ENCODE data around the gene FHIP1A. TPM values are rescaled to one million over a fixed set of nuclear protein-coding genes. Genes with fewer than 3 reads are reported as not detected.

FHIP1A gene
- total RNA-seq, 1 experiment from 2014 or later, result 24.9 TPM

DNA sequence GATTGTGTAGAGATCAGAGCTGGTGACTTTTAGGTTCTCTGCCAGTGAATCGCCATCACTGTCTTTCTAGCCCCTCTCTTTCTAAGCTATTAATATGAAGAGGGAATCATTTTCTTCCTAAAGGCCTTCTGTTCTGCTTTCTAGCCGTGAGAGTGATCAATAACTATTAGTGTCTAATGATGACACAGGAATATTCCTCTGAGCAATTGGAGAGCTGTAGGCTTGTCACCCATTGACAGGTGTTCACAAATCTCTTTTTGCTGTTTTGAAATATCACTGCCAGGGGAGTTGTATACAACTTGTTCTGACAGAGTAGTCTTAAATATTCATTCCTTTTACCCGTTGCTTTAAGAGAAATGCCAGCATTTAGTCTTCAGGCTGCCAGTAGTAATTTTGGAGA is 13.9 kb downstream of the FHIP1A start:
- Mint-ChIP-seq H3K4me1 (peaks cover 32 to 47% of the 10 kb centered on the region in 2 experiments), H3K36me3 (ENCODE audit: insufficient read depth in 1 of 3, low read depth in 3 of 3) (peaks cover 1 to 15% (median 5%) of the 10 kb centered on the region in 3 experiments; a peak in 5 of 7 replicates)

More for the DNA sequence above, 13.9 kb downstream of the FHIP1A start:
- Mint-ChIP-seq H3K27me3 (ENCODE audit: low read depth) (no peaks in the 10 kb centered on the region), H3K27ac (no peak overlapping the region), H3K9me3 (peaks cover 5 to 6% of the 10 kb centered on the region in 2 experiments), H3K4me3 (no peak overlapping the region)
- no peak overlapping the region for H3K4me2 ChIP-seq (ENCODE audit: insufficient read depth, insufficient read length, low read length)
- no peak for DNase-seq
- no peaks in the 10 kb centered on the region for H3K27me3 ChIP-seq (ENCODE audit: insufficient read depth, low read length)
- H3K14ac ChIP-seq (ENCODE audit: insufficient read depth, low read length), result no peak overlapping the region
- H2AFZ ChIP-seq (ENCODE audit: low read length), result no peak overlapping the region
- H2BK20ac ChIP-seq (ENCODE audit: low read depth, low read length, poor library complexity, severe bottlenecking), result no peak overlapping the region
- no peaks in the 10 kb centered on the region for H3K9me3 ChIP-seq (ENCODE audit: control insufficient read depth, low read depth, low read length)
- no peak overlapping the region for H2BK5ac ChIP-seq (ENCODE audit: insufficient read length, low read length)
- no peaks in the 10 kb centered on the region for H3K23me2 ChIP-seq (ENCODE audit: insufficient read length, low read depth, low read length, poor library complexity, severe bottlenecking)
- H2BK15ac ChIP-seq (ENCODE audit: low read depth, low read length), result no peak overlapping the region
- no peak overlapping the region for H4K5ac ChIP-seq (ENCODE audit: insufficient read length, low read depth, low read length)
- no peak overlapping the region for H4K8ac ChIP-seq (replicated peaks; ENCODE audit: insufficient read length, low read depth, low read length)
- no peak overlapping the region for H3K9ac ChIP-seq (ENCODE audit: extremely low read depth, insufficient read length, low read length)
- no peak overlapping the region for H3K27ac ChIP-seq (ENCODE audit: insufficient read length, low read depth, low read length)
- WGBS (ENCODE audit: extremely low coverage, insufficient read length, low lambda C conversion rate), result no CpG with 5 or more reads among the region's 3 CpGs
- H2BK12ac ChIP-seq (ENCODE audit: insufficient read length, low read depth, low read length), result no peak overlapping the region
- H3K79me2 ChIP-seq (ENCODE audit: insufficient read depth, low read length), result peaks cover 7% of the 10 kb centered on the region; the same call in 1 of the 2 replicates
- H4K91ac ChIP-seq (ENCODE audit: insufficient read length, low read depth, low read length), result no peak overlapping the region
- H4K20me1 ChIP-seq (ENCODE audit: control insufficient read depth, insufficient read depth, insufficient read length), result no peaks in the 10 kb centered on the region
- TF ChIP-seq, protein P1, sequence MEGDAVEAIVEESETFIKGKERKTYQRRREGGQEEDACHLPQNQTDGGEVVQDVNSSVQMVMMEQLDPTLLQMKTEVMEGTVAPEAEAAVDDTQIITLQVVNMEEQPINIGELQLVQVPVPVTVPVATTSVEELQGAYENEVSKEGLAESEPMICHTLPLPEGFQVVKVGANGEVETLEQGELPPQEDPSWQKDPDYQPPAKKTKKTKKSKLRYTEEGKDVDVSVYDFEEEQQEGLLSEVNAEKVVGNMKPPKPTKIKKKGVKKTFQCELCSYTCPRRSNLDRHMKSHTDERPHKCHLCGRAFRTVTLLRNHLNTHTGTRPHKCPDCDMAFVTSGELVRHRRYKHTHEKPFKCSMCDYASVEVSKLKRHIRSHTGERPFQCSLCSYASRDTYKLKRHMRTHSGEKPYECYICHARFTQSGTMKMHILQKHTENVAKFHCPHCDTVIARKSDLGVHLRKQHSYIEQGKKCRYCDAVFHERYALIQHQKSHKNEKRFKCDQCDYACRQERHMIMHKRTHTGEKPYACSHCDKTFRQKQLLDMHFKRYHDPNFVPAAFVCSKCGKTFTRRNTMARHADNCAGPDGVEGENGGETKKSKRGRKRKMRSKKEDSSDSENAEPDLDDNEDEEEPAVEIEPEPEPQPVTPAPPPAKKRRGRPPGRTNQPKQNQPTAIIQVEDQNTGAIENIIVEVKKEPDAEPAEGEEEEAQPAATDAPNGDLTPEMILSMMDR (conservative IDR thresholded peaks at IDR 0.05), result no peak
- H2AK5ac ChIP-seq (ENCODE audit: insufficient read length, low read length), result no peak overlapping the region
- peaks cover 9% of the 10 kb centered on the region; the same call in 1 of the 2 replicates for H3K4me1 ChIP-seq (ENCODE audit: insufficient read depth, low read length)
- no peak overlapping the region for H3K23ac ChIP-seq (ENCODE audit: insufficient read length, low read depth, low read length)
- no peak overlapping the region for H3K18ac ChIP-seq (ENCODE audit: insufficient read length, low read depth, low read length)
- no peak overlapping the region for H3T11ph ChIP-seq (ENCODE audit: low read length)
- no peak overlapping the region for H3K56ac ChIP-seq (ENCODE audit: insufficient read length, low read depth, low read length)
- peaks cover 5% of the 10 kb centered on the region for H3K79me1 ChIP-seq (ENCODE audit: insufficient read depth, low read depth, low read length, poor library complexity, severe bottlenecking)
- no peak overlapping the region for H2BK120ac ChIP-seq (ENCODE audit: low read depth, low read length, poor library complexity, severe bottlenecking)
- no peak overlapping the region for H3K4ac ChIP-seq (ENCODE audit: low read depth, low read length)

Data from H9 (cell line).